ENCODE results near the gene CLPTM1L.

- no peak for TF ChIP-seq POLR2A (IDR thresholded peaks at IDR 0.05)
- TF ChIP-seq EP300 (IDR thresholded peaks at IDR 0.05): no peak
- TF ChIP-seq CTCF (IDR thresholded peaks at IDR 0.05): no peak
Observed at GRCh38 chr5:1299961-1300360, 44.9 kb downstream of the CLPTM1L start.

Measured in tibial nerve (tissue), 4 donors.